Left hindlimb (tissue), 1 donor: ENCODE data around the gene GALP.
A peak's percentile ranks its signal among the peaks of the same experiment; 100 is the strongest.
"Not testable (repeated sequence)": the region's sequence is repeated elsewhere in the genome, so short reads cannot be mapped to it uniquely, and the experiment has no call there.

ENCODE experiments used
- DNase-seq: peaks from one replicate; pipeline ENCODE4 v3.0.0-alpha.2; 2018

The GALP gene

GRCh38 chr19:56193981-56194640 lies 18.3 kb downstream of the GALP start:
- no peak for DNase-seq

- not testable (repeated sequence) for DNase-seq
These were observed 21.8 kb downstream of the GALP start, which contains the start of gene ZSCAN5B for GRCh38 chr19:56197646-56198045. ZSCAN5B (minus strand) TSS chr19:56197783; CDS start chr19:56193052, 4,731 bp downstream.

- no peak for DNase-seq
These were observed 23.9 kb downstream of the GALP start for GRCh38 chr19:56199687-56200086.

GRCh38 chr19:56201973-56202372 lies 26.2 kb downstream of the GALP start, which contains the start of gene ZSCAN5C:
ZSCAN5C (plus strand) TSS chr19:56202273; CDS start chr19:56205914, 3,641 bp downstream.
- no peak for DNase-seq

GRCh38 chr19:56207581-56207980 lies 31.8 kb downstream of the GALP start:
- not testable (repeated sequence) for DNase-seq

GRCh38 chr19:56209091-56209490 lies 33.3 kb downstream of the GALP start:
- no peak for DNase-seq

- not testable (repeated sequence) for DNase-seq
These were observed 34.2 kb downstream of the GALP start for GRCh38 chr19:56210036-56210435.

GRCh38 chr19:56211718-56212117 lies 35.9 kb downstream of the GALP start:
- no peak for DNase-seq

GRCh38 chr19:56217039-56217949 lies 41.5 kb downstream of the GALP start:
- peak; percentile 40 for DNase-seq

- no peak for DNase-seq
These were observed 43.2 kb downstream of the GALP start for GRCh38 chr19:56218961-56219360.

GRCh38 chr19:56221442-56221841 lies 45.6 kb downstream of the GALP start:
- DNase-seq: not testable (repeated sequence)

- no peak for DNase-seq
These were observed 46.0 kb downstream of the GALP start for GRCh38 chr19:56221851-56222250.

- no peak for DNase-seq
These were observed 47.1 kb downstream of the GALP start for GRCh38 chr19:56222901-56223300.

- DNase-seq: no peak
These were observed 47.7 kb downstream of the GALP start for GRCh38 chr19:56223481-56223880.
